ENCODE measurements around the gene TCF7. TPM values are rescaled to one million over a fixed set of nuclear protein-coding genes. Genes with fewer than 3 reads are reported as not detected.

The TCF7 gene
- polyA plus RNA-seq, 1 of the 3 experiments (the other 2 are of a cell fraction): 2.7 TPM

DNA sequence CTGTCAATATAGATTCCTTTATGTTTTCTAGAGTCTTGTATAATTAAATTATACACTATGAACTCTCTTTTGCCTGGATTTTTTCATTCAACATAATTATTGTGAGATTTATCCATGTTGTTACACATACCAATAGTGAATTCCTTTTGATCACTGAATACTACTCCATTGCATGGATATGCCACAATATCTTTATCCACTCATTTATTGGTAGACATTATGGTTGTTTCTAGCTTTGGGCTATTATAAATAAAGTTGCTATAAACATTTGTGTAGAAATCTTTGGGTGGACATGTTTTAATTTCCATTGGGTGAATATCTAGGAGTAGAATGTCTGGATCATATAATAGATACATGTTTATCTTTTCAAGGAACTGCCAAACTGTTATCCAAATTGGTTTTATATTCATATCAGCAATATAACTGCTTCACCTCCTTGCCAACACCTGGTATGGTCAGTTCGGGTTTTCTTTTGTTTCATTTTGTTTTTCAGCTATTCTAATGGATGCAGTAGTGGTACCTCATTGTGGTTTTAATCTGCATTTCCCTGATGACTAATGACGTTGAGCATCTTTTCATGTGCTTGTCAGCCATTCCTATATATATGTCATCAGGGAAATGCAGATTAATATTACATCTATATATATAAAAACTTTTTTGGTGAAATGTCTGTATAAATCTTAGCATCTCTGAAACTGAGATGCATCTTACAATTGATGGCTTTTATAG lies 32.1 kb upstream of the TCF7 start:
- H3K27me3 ChIP-seq (ENCODE audit: insufficient read depth): no peaks in the 10 kb centered on the region

More for the DNA sequence above, 32.1 kb upstream of the TCF7 start:
- H3K9ac ChIP-seq: no peak overlapping the region
- no peaks in the 10 kb centered on the region for H3K36me3 ChIP-seq (replicated peaks in 1 of 2; ENCODE audit: control insufficient read depth in 1 of 2, insufficient read depth in 2 of 2, low read length in 1 of 2)
- peaks cover 0 to 4% of the 10 kb centered on the region in 2 experiments; a peak in 1 of 4 replicates for H3K4me1 ChIP-seq (ENCODE audit: control insufficient read depth in 1 of 2, insufficient read depth in 2 of 2, low read depth in 1 of 2, low read length in 1 of 2)
- no peak overlapping the region for H3K4me2 ChIP-seq
- no peak for DNase-seq
- no peaks in the 10 kb centered on the region for H3K79me2 ChIP-seq (ENCODE audit: insufficient read depth)
- H3K4me3 ChIP-seq (ENCODE audit: low read depth in 2 of 2, low read length in 1 of 2): no peak overlapping the region
- H3K9me2 ChIP-seq: no peaks in the 10 kb centered on the region
- H4K20me1 ChIP-seq (ENCODE audit: insufficient read depth): no peaks in the 10 kb centered on the region
- no peaks in the 10 kb centered on the region for H3K9me3 ChIP-seq
- H3K27ac ChIP-seq (ENCODE audit: low read depth in 2 of 2, low read length in 1 of 2): no peak overlapping the region
- TF ChIP-seq, protein P1, sequence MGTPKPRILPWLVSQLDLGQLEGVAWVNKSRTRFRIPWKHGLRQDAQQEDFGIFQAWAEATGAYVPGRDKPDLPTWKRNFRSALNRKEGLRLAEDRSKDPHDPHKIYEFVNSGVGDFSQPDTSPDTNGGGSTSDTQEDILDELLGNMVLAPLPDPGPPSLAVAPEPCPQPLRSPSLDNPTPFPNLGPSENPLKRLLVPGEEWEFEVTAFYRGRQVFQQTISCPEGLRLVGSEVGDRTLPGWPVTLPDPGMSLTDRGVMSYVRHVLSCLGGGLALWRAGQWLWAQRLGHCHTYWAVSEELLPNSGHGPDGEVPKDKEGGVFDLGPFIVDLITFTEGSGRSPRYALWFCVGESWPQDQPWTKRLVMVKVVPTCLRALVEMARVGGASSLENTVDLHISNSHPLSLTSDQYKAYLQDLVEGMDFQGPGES (IDR thresholded peaks at IDR 0.05; ENCODE audit: low read depth, low read length): no peak
- TF ChIP-seq, protein P2, sequence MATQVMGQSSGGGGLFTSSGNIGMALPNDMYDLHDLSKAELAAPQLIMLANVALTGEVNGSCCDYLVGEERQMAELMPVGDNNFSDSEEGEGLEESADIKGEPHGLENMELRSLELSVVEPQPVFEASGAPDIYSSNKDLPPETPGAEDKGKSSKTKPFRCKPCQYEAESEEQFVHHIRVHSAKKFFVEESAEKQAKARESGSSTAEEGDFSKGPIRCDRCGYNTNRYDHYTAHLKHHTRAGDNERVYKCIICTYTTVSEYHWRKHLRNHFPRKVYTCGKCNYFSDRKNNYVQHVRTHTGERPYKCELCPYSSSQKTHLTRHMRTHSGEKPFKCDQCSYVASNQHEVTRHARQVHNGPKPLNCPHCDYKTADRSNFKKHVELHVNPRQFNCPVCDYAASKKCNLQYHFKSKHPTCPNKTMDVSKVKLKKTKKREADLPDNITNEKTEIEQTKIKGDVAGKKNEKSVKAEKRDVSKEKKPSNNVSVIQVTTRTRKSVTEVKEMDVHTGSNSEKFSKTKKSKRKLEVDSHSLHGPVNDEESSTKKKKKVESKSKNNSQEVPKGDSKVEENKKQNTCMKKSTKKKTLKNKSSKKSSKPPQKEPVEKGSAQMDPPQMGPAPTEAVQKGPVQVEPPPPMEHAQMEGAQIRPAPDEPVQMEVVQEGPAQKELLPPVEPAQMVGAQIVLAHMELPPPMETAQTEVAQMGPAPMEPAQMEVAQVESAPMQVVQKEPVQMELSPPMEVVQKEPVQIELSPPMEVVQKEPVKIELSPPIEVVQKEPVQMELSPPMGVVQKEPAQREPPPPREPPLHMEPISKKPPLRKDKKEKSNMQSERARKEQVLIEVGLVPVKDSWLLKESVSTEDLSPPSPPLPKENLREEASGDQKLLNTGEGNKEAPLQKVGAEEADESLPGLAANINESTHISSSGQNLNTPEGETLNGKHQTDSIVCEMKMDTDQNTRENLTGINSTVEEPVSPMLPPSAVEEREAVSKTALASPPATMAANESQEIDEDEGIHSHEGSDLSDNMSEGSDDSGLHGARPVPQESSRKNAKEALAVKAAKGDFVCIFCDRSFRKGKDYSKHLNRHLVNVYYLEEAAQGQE (IDR thresholded peaks at IDR 0.05; ENCODE audit: low read depth, low read length): no peak
- TF ChIP-seq TEAD4 (IDR thresholded peaks at IDR 0.05; ENCODE audit: borderline replicate concordance, insufficient read depth): no peak
- no peak for TF ChIP-seq EZH2phosphoT487 (IDR thresholded peaks at IDR 0.05; ENCODE audit: borderline replicate concordance, low read depth)
- TF ChIP-seq, protein P3, sequence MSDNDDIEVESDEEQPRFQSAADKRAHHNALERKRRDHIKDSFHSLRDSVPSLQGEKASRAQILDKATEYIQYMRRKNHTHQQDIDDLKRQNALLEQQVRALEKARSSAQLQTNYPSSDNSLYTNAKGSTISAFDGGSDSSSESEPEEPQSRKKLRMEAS (IDR thresholded peaks at IDR 0.05; ENCODE audit: low read depth): no peak
- no peak for TF ChIP-seq SMC3 (IDR thresholded peaks at IDR 0.05; ENCODE audit: low read depth, low read length)
- TF ChIP-seq, protein P4, sequence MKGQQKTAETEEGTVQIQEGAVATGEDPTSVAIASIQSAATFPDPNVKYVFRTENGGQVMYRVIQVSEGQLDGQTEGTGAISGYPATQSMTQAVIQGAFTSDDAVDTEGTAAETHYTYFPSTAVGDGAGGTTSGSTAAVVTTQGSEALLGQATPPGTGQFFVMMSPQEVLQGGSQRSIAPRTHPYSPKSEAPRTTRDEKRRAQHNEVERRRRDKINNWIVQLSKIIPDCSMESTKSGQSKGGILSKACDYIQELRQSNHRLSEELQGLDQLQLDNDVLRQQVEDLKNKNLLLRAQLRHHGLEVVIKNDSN (IDR thresholded peaks at IDR 0.05; ENCODE audit: borderline replicate concordance, low read depth): no peak
- TF ChIP-seq RCOR1 (IDR thresholded peaks at IDR 0.05; ENCODE audit: low read length): no peak
- TF ChIP-seq TAF1 (IDR thresholded peaks at IDR 0.05; ENCODE audit: borderline replicate concordance, low read depth, low read length): no peak
- TF ChIP-seq MEF2A (IDR thresholded peaks at IDR 0.05; ENCODE audit: borderline replicate concordance, low read depth): no peak
- TF ChIP-seq SIN3A (IDR thresholded peaks at IDR 0.05; ENCODE audit: borderline replicate concordance, low read depth, low read length): no peak
- H3F3A ChIP-seq (replicated peaks; ENCODE audit: insufficient read depth): no peaks in the 10 kb centered on the region
- H2AFZ ChIP-seq (ENCODE audit: low read depth): no peak overlapping the region
- POLR2A ChIA-PET: no interaction called here
- WGBS (ENCODE audit: low lambda C conversion rate): 55% methylated on average over 2 of the region's 2 CpGs
- CTCF ChIA-PET: interaction anchor here (1.8 to 3.2 kb wide), 3 partner anchors 19 to 58 kb away, joined by 6 to 14 read pairs (median 11); no protein-coding TSS in a partner anchor

All from SK-N-SH (cell line).